ENCODE data around the gene PTPN1.
"Not testable (repeated sequence)": the region's sequence is repeated elsewhere in the genome, so short reads cannot be mapped to it uniquely, and the experiment has no call there.

Gene PTPN1

DNA sequence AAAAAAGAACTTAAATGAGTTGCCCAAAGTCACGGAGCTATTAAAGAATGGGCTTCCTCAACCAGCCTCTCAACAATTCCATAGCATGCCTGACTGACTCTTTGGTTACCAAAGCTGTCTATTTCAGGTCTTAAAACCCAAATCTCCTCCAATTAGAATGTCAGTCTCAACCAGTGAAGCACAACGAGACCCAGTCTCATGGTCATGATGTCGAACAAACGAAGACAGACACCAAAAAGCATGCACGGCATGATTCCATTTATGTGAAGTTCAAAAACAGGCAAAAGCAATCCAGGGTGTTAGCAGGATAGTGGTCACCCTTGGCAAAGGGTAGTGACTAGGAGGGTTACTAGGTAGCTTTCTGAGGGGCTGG lies 16.3 kb upstream of the PTPN1 start:
- DNase-seq (ENCODE audit: insufficient read length, low spot score) (no peak), FAIRE-seq (no peak)
- no peak for TF ChIP-seq POLR2A (IDR thresholded peaks at IDR 0.05; ENCODE audit: low read depth, low read length)

DNA sequence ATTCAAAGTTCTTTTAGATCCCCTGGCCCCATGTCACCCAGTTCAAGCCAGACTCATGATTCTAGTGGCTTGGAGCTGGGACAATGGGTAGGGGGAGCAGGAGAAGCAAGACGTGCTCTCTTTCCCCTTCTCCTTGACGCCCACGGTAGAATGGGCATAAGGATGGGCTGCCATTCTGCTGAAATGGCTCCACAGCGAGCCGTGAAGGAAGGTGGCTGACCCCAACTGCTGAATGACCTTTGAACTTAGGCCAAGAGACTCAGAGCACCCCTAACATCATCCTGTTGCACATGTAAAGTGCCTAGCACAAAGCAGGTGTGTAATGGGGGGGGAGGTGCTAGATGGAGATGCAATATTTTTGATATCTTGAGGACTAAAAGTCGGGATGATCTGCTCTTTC lies 15.8 kb upstream of the PTPN1 start:
- no peak for TF ChIP-seq POLR2A (IDR thresholded peaks at IDR 0.05; ENCODE audit: low read depth, low read length)
- no peak for FAIRE-seq
- no peak for DNase-seq (ENCODE audit: insufficient read length, low spot score)

DNA sequence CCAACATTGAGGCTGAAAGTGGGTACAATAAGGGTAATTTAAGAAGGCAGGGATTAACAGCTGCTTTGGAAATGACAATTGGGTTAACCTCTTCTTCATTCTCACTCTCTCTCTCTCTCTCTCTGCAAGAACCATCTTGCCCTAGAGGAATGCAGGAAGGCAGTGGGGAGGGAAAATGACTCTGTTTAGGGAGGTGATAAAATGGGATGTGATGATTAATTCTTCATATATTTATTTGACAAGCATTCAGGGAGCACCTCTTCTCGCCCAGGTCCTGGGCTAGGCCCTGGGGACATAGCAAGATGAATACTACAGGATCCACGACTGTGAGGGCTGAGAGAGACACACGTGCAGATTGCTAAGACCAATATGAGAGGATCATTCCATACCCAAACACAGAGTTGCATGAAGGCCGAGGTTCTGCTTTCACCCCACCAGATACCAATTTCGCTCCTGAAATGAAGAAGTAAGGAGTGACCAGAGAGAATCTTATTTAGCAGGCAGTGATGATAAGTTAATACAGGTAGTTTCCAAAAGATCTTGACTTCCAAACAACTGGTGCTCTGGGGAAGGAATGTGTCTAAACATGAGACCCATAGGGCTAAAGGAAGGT lies 13.3 kb upstream of the PTPN1 start:
- no peak for TF ChIP-seq POLR2A (IDR thresholded peaks at IDR 0.05; ENCODE audit: low read depth, low read length)
- no peak for DNase-seq (ENCODE audit: insufficient read length, low spot score)
- no peak for FAIRE-seq

DNA sequence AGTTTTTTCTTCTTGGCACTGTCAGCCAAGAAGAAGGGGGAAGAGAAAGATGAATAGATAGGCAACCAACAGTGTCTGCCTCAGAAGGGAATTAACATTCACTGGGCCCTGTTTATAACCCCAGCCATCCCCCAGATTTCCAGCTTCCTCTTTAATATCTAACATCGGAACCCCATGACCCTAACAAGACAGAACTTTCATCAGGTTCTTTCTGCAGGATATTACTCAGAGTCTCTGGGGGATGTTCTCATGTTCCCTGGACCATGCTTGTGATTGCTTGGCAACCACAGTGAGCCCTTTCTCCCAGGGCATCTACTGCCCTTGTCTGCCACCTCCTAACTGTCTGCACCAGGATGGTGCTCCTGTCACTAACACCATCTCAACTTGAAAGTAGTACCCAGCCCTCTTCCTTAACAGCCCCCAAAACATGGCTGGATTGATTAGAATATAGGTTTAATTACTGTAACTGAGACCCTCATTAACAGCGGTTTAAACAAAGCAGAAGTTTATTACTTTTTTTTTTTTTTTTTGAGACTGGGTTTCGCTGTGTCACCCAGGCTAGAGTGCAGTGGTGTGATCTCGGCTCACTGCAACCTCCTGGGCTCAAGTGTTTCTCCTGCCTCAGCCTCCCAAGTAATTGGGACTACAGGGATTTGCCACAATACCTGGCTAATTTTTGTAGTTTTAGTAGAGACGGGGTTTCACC lies 12.0 kb upstream of the PTPN1 start:
- TF ChIP-seq POLR2A (IDR thresholded peaks at IDR 0.05; ENCODE audit: low read depth, low read length) = no peak
- DNase-seq (ENCODE audit: insufficient read length, low spot score) = no peak
- no peak for FAIRE-seq

DNA sequence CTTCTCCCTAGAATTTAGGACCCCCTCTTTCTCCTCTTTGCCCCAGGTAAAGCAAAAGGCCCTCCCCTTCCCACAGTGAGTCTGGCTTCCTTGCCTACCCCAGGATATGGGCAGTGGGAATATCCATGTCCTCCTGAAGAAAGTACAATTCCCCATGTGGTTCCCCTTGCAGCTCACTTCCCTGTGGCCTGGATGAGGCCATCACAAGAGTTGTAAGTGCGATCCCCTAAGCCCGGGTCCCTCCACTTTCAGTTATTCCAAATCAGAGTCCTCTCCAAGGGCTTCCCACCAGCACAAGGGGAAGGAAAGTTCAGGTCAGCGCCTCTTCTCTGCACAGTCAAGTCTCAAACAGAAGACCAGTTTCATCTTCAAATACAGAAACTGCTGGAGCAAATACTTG lies 10.2 kb upstream of the PTPN1 start:
- DNase-seq (ENCODE audit: insufficient read length, low spot score) (no peak), FAIRE-seq (no peak)
- TF ChIP-seq POLR2A (IDR thresholded peaks at IDR 0.05; ENCODE audit: low read depth, low read length) = no peak

DNA sequence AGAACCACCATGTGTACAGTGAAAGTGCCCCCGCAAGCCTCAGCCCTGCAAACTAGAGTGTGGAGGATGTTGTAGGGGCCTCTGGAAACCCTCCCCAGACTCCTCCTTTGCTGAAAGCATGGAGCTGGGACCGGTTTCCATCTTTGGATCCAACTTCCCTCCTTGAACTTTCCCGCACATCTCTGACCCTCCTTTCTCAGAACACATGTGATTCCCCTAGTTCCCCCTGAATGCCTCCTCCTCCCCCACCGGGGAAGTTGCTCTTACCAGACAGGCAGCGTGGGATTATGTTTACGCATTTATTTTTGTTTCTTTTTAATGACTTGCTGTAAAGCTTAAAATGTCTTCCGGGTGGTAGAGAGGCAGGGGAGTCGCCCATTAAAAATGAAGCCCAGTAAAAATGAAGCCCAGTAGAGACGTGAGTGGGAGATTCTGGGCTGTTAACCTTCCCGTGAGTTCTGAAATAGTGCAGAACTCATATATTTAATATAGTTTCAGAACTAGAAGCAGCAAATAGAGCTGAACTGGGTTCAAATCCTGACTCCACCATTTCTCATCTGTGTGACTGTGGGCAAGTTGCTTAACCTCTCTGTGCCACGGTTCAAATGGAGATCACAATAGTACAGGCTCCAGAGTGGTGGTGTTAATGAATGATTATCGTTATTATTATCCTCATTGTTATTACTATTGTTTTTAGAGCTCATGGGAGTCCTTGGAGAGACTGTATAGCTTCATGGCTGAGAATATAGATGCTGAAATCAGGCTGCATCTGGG lies 8.0 kb upstream of the PTPN1 start:
- TF ChIP-seq POLR2A (IDR thresholded peaks at IDR 0.05; ENCODE audit: low read depth, low read length) = no peak
- no peak for DNase-seq (ENCODE audit: insufficient read length, low spot score)
- FAIRE-seq = no peak

DNA sequence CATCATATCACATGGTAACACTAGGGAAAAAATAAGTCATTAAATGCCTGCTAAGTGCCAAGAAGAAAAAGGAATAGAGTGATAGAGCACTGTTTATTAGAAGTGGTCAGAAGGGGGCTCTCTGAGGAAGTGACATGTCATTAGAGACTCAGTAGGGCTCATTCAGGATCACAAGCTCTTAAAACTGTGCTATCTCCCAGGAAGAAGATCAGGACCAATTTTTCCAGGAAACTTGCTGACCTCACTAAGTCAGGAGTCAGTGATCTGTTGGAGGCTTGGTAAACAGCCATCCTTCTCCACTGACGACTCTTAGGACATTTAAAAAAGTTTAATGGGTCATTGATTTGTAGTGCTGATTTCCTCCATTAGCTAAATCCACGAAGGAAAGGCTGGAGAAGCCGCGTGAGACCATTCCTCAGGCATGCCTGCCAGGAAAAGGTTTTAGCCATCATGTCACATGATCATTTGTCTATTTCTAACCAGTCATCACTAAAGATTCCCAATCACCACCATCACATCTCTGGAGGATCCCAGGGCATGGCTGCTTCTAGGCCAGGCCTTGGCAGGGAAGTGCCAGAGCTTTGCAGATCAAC lies 5.9 kb upstream of the PTPN1 start:
- DNase-seq (ENCODE audit: insufficient read length, low spot score) (no peak), FAIRE-seq (no peak)
- TF ChIP-seq POLR2A (IDR thresholded peaks at IDR 0.05; ENCODE audit: low read depth, low read length) = no peak

DNA sequence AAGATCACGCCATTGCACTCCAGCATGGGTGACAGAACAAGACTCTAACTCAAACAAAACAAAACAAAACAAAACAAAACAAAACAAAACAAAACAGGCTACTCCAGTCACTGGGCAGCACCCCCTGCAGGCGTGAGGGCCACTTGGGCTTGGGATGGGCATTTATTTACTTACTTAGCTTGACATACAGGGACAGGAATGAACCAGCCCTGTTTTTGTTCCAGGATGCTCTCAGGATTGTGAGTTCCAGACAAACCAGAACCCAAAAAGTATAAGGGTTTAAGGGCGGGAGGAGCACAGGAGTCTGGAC lies 4.0 kb upstream of the PTPN1 start:
- DNase-seq (ENCODE audit: insufficient read length, low spot score) = no peak
- TF ChIP-seq POLR2A (IDR thresholded peaks at IDR 0.05; ENCODE audit: low read depth, low read length) = no peak
- no peak for FAIRE-seq

DNA sequence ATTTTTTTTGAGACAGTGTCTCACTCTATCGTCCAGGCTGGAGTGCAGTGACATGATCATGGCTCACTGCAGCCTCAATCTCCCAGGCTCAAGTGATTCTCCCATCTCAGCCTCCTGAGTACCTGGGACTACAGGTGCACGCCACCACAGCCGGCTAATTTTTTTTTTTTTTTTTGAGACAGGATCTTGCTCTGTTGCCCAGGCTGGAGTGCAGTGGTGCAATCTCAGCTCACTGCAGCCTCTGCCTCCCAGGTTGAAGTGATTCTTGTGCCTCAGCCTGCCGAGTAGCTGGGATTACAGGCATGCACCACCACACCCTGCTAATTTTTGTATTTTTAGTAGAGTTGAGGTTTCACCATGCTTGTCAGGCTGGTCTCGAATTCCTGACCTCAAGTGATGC lies 2.4 kb upstream of the PTPN1 start:
- not testable (repeated sequence) for DNase-seq (ENCODE audit: insufficient read length, low spot score); FAIRE-seq

DNA sequence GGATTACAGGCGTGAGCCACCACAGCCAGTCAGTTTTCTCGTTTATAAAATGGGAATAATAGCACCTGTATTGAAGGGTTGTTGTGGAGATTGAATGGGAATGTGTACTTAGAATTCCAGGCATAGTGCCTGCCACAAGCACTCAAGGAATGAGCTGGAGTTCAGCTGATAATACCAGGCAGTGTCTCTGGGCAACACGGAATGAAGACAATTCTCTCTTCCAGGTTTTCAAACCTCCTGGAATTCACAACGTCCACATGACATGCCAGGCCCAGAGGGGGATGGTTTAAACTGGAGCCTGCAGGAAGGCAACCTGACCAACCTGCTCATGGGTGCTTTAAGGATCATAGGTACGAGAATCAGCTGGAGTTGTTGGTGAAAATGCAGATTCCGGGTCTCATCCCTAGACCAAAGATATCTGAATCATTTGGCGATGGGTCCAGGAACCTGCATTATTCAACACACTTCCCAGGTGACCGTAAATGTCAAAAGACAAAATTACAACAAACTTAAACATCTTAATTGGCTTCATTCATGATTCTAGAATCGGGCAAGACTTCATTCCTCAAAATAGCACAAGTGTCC lies 1.9 kb upstream of the PTPN1 start:
- DNase-seq (ENCODE audit: insufficient read length, low spot score) = no peak
- FAIRE-seq = no peak
- no peak for TF ChIP-seq POLR2A (IDR thresholded peaks at IDR 0.05; ENCODE audit: low read depth, low read length)

DNA sequence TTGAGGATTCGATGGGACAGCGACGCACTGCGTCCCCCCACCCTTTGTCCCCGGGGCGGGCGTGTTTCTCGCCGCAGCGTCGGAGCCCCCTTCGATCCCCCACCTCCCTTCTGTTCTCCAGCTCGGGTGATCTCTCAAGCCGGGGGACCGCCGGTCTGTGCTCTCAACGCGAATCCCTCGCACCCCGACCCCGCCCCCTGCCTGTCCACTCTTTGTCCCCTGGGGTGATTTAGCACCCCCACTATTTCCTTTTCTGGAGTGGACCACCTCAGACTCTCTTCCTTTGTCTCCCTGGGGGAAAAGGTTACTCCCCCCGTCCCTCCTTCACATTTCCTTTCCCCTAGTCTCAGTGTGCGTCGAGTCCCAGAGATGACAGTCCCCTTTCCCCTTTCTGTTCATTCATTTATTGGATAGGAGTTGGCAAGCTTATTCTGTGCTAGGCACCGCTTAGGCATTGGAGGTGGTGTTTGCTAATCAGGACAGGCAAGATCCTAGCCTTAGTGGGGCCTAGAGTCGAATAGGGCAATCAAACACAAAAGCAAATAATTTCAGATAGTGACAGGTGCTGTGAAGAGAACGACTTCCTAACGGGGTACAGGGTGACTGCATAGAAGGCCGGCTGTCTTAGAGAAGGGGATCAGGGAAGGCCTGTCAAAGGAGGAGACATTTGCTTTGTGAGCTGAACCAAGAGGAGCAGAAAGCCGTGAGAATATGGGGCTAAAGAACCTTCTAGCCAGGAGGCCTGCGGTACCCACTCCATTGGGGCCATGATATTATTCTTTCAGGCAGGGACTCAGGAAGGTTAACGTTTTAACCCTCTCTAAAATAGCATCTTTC lies 741 bp downstream of the PTPN1 start:
- FAIRE-seq = no peak
- no peak for DNase-seq (ENCODE audit: insufficient read length, low spot score)
- TF ChIP-seq POLR2A (IDR thresholded peaks at IDR 0.05; ENCODE audit: low read depth, low read length) = no peak

DNA sequence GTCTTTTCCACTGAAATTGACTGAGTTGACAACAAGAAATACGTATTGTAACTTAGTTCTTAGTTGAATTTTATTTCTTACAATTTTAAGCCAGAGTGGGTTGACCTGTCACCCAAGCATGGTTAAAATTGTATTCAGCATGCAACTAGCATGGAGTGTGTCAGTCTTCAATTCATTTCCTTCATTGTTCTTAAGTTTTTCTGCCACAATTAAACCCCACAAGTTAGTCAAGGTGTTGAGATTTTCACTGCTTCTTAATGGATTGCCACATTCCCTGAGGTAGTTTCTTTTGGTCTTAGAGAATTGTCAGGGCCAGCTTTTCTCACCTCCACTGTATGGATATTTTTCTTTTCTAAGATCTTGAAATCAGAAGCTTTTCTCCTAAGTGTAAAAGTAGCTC lies 2.1 kb downstream of the PTPN1 start:
- DNase-seq (ENCODE audit: insufficient read length, low spot score) = no peak
- TF ChIP-seq POLR2A (IDR thresholded peaks at IDR 0.05; ENCODE audit: low read depth, low read length) = no peak
- no peak for FAIRE-seq

DNA sequence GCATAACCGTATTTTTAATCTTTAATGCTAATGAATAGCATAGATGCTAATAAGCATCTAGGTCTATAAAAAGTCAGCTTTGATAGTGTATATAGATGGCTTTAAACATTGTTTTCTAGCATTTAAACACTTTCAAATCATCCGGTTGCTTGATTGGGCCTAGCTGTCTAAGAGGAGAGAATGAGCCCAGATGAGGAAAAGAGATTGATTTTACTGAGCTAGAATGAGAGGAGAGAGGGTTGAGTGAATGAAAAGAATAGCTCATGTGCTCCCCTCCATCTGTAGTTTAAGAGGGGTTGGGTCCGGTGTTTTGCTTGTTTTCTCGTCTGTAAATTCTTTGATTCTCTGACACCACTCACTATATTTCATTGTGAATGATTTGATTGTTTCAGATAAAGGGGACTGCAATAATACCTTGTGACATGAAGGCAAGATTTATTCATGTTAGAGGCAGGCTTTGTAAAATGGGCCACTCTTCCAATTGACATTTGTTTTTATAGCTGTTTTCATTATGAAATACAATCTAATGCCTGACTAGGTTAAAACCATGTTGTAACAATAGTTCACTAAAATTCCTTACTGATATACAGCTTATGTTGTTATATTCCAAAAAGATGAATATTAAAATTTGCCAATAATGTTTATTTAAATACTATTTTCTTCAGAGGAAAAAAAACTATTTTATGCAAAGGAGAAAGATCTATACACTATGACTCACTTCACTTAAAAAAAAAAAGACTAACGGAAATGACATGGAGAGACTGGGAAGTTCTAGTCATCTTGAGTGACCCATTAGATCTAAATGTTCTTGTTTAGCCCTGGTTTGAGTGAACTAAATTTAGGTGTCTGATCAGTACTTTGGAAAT lies 3.2 kb downstream of the PTPN1 start:
- FAIRE-seq (no peak), DNase-seq (ENCODE audit: insufficient read length, low spot score) (no peak)
- no peak for TF ChIP-seq POLR2A (IDR thresholded peaks at IDR 0.05; ENCODE audit: low read depth, low read length)

All from H54 (cell line).